Keratinocyte (primary cell): ENCODE measurements around the gene AKR7A3. TPM values are rescaled to one million over a fixed set of nuclear protein-coding genes. Genes with fewer than 3 reads are reported as not detected.
"Not testable (repeated sequence)": the region's sequence is repeated elsewhere in the genome, so short reads cannot be mapped to it uniquely, and the experiment has no call there.

Source experiments
- DNase-seq: peaks from one replicate; pipeline ENCODE4 v3.0.0-alpha.2; 2011; ENCODE audit warnings: low read depth, missing footprints, low spot score
- FAIRE-seq: peaks from 2 replicates; lab custom pipeline; 2011; peaks lifted over from hg19 to GRCh38; lab: Jason Lieb, UNC
- H2AFZ ChIP-seq: 2 replicates; pipeline ENCODE4 v1.6.0; 2012; ENCODE audit warnings: low read length, control low read depth, inconsistent platforms; ENCODE audit not compliant: control insufficient read depth
- H3K27ac ChIP-seq: 2 replicates; pipeline ENCODE4 v1.5.1; 2011; ENCODE audit warnings: low read length; ENCODE audit not compliant: control insufficient read depth, insufficient read depth
- H3K27me3 ChIP-seq: 3 replicates; pipeline ENCODE4 v1.6.0; 2011; ENCODE audit warnings: low read length; ENCODE audit not compliant: control insufficient read depth, insufficient read depth; ENCODE audit errors: extremely low read depth
- H3K36me3 ChIP-seq, 2 experiments: 2 replicates in 1 of 2; 3 replicates in 1 of 2; pipeline ENCODE4 v1.5.1; 2011; ENCODE audit warnings: low read length in 2 of 2, mild to moderate bottlenecking in 1 of 2; ENCODE audit not compliant: control insufficient read depth in 2 of 2, insufficient read depth in 2 of 2; ENCODE audit errors: extremely low read depth in 1 of 2
- H3K4me1 ChIP-seq: 3 replicates; pipeline ENCODE4 v1.5.1; 2011; ENCODE audit warnings: low read length; ENCODE audit not compliant: control insufficient read depth, insufficient read depth; ENCODE audit errors: extremely low read depth
- H3K4me2 ChIP-seq: 3 replicates; pipeline ENCODE4 v1.6.0; 2011; ENCODE audit warnings: low read depth, low read length; ENCODE audit not compliant: control insufficient read depth, insufficient read depth; ENCODE audit errors: extremely low read depth
- H3K4me3 ChIP-seq, 3 experiments: fragments of 200-600 bp in 1 of 3; sonication (generic) in 1 of 3; 2 replicates in 2 of 3; 3 replicates in 1 of 3; pipeline ENCODE4 v1.5.1; 2011 to 2016; ENCODE audit warnings: low read length in 3 of 3, mild to moderate bottlenecking in 3 of 3, control low read depth in 2 of 3, inconsistent platforms in 1 of 3, low read depth in 1 of 3, mixed read lengths in 1 of 3, mixed run types in 1 of 3, moderate library complexity in 1 of 3; ENCODE audit not compliant: control insufficient read depth in 2 of 3, insufficient read depth in 2 of 3; ENCODE audit errors: extremely low read depth in 1 of 3
- H3K79me2 ChIP-seq: 2 replicates; pipeline ENCODE4 v1.6.0; 2012; ENCODE audit warnings: low read length; ENCODE audit not compliant: control insufficient read depth, insufficient read depth
- H3K9ac ChIP-seq: 3 replicates; pipeline ENCODE4 v1.6.0; 2011; ENCODE audit warnings: low read length; ENCODE audit not compliant: control insufficient read depth, insufficient read depth; ENCODE audit errors: extremely low read depth
- H3K9me1 ChIP-seq: 3 replicates; pipeline ENCODE4 v1.6.0; 2011; ENCODE audit warnings: low read length; ENCODE audit not compliant: control insufficient read depth, insufficient read depth; ENCODE audit errors: extremely low read depth
- H3K9me3 ChIP-seq: 2 replicates; pipeline ENCODE4 v1.5.1; 2012; ENCODE audit warnings: low read depth, low read length; ENCODE audit not compliant: control insufficient read depth
- H4K20me1 ChIP-seq: 3 replicates; pipeline ENCODE4 v1.6.0; 2011; ENCODE audit warnings: low read length; ENCODE audit not compliant: control insufficient read depth, insufficient read depth; ENCODE audit errors: extremely low read depth
- CTCF ChIP-seq, 3 experiments: IDR thresholded peaks in 1 of 3; conservative IDR thresholded peaks in 1 of 3; optimal IDR thresholded peaks in 1 of 3; 2 replicates in 2 of 3; 3 replicates in 1 of 3; pipeline versions ENCODE3 to v1.5.1; 2011; ENCODE audit warnings: low read length in 3 of 3, mild to moderate bottlenecking in 3 of 3, moderate library complexity in 2 of 3, control low read depth in 1 of 3, inconsistent platforms in 1 of 3; ENCODE audit not compliant: insufficient read depth in 2 of 3; ENCODE audit errors: extremely low read depth in 1 of 3
- EZH2 ChIP-seq: IDR thresholded peaks from one replicate; pipeline ENCODE4 v1.6.1; 2012; ENCODE audit warnings: inconsistent platforms, mild to moderate bottlenecking, low read length, moderate library complexity
- dilution Hi-C: fragments of 300-500 bp; cut with MboI; formaldehyde crosslinking; loops from one replicate; pipeline ENCODE4 v1.7.0; 2020; ENCODE audit warnings: low sequenced_read_pairs; ENCODE audit not compliant: extremely low pct_ligation_motif_present
- polyA plus RNA-seq, 5 experiments: library from polyadenylated mRNA; depleted of rRNA in 3 of 5; stranded (reverse) in 3 of 5; stranded (forward) in 1 of 5; unstranded in 1 of 5; fragments of >200 nt; gene quantifications; 1 replicate in 1 of 5; 2 replicates in 3 of 5; 3 replicates in 1 of 5; pipeline versions ENCODE4 v1.2.1 to v1.2.3, GENCODE V29; 2011 to 2012; ENCODE audit warnings: missing spikeins in 2 of 5, low read depth in 1 of 5, low replicate concordance in 1 of 5

The AKR7A3 gene
- polyA plus RNA-seq, 1 donor (not counting 4 experiments of a cell fraction or from before 2014, with no cell fraction given), result 0.17 TPM

GRCh38 chr1:19274636-19275035, 13.9 kb downstream of the AKR7A3 start:
- dilution Hi-C loops, result no loop called here
- no peaks in the 10 kb centered on the region for H4K20me1 ChIP-seq
- H3K4me3 ChIP-seq, result no peak overlapping the region
- H3K36me3 ChIP-seq, result no peaks in the 10 kb centered on the region
- H3K79me2 ChIP-seq, result no peaks in the 10 kb centered on the region
- H3K9me1 ChIP-seq, result no peaks in the 10 kb centered on the region
- peaks cover 10% of the 10 kb centered on the region for H3K27me3 ChIP-seq
- DNase-seq (no peak), FAIRE-seq (no peak)
- no peak overlapping the region for H2AFZ ChIP-seq
- peaks cover 3% of the 10 kb centered on the region for H3K9me3 ChIP-seq
- H3K9ac ChIP-seq, result no peak overlapping the region
- no peak overlapping the region for H3K4me2 ChIP-seq
- no peak overlapping the region for H3K27ac ChIP-seq
- H3K4me1 ChIP-seq, result no peaks in the 10 kb centered on the region
- TF ChIP-seq CTCF (optimal IDR thresholded peaks at IDR 0.05 in 1 of 3, IDR thresholded peaks at IDR 0.05 in 1 of 3, conservative IDR thresholded peaks at IDR 0.05 in 1 of 3; ENCODE audit: extremely low read depth in 1 of 3, insufficient read depth in 2 of 3, low read length in 3 of 3) (no peak), EZH2 (no peak)

GRCh38 chr1:19273844-19274531, 14.6 kb downstream of the AKR7A3 start:
- dilution Hi-C loops, result not testable (repeated sequence)
- H3K4me2 ChIP-seq, result peak overlapping the region; percentile 29

More at GRCh38 chr1:19273844-19274531, 14.6 kb downstream of the AKR7A3 start:
- FAIRE-seq, H3K79me2 ChIP-seq, H3K9ac ChIP-seq, H3K9me1 ChIP-seq, H3K36me3 ChIP-seq, H3K9me3 ChIP-seq, H3K4me1 ChIP-seq, H3K4me3 ChIP-seq, H3K27ac ChIP-seq, H2AFZ ChIP-seq, DNase-seq, H4K20me1 ChIP-seq, H3K27me3 ChIP-seq: not testable (repeated sequence)
- TF ChIP-seq EZH2, result peak; percentile 30
